ENCODE data around the gene FEM1C. TPM values are rescaled to one million over a fixed set of nuclear protein-coding genes. Genes with fewer than 3 reads are reported as not detected.

Gene FEM1C
- total RNA-seq, 1 donor from 2014 or later = 20.1 TPM

DNA sequence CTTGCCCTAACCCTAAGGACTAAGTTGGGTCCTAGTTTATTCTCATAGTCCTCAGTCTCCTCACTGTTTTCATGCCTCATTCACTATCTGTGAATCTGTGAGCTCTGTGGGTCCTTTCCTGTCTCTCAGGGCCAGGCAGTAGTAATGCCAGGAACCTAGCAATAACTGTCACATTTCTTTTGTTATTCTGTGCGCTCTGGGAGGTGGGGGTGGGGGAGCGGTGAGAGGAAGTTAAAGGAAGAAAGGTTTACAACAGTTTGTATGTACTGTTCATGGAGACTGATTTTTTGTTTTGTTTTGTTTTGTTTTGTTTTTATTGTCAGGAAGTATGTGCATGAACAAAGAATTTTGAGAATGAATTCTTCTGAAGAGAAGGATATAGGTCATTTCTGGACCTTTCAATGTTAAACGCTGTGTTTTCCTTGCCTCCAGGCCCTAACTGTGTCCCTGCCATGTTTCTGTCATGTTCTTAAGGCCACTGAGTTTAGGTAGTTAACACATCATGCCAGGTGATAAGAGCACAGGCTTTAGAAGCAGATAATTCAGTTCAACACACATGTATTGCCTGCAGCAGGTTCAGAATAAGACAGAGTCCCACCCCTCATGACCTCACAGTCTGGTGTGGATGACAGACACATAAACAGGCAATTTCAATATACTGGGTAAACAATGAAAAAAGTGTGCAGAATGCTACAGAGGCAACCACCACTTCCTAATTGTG, 13.3 kb upstream of the FEM1C start:
- no peak for DNase-seq (ENCODE audit: low read depth, low spot score)

DNA sequence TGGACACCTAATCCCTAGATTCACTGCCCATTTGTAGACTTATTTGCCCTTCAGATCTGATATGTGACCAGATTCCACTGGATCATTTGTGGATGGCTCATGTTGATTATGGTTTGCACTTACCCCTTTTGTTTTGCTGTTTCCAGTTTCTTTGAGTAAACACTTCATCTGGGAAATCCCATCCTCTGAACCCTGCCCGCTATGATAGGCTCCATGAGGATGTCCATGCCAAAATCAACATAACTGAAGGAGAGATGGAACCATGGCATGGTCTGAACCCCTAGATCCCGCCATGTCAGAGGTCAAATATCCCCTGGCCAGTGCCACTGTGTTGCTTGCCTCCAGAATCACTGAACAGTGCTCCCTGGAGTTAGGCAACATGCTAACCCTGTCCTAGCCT, 11.7 kb upstream of the FEM1C start:
- no peak for DNase-seq (ENCODE audit: low read depth, low spot score)

GRCh38 chr5:115555084-115555633, 10.6 kb upstream of the FEM1C start:
- no peak for DNase-seq (ENCODE audit: low read depth, low spot score)

DNA sequence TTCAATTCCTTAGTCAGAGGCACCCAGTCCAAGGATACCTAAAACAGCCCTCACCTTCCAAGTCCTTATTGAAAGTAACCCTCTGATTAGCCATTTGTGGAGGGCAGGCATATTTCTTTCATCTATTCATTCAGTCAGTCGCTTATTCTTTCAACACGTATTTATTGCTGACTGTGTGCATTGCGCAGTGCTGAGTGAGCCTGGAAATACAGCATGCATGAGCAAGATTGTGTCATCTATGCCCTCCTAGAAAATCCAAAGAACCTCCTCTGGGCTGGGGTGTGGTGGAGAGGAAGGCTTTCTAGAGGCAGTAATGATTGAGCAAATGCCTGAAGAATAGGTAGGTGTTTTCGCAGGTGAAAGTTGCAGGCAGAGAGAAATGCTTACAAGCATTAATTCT, 8.5 kb upstream of the FEM1C start:
- no peak for DNase-seq (ENCODE audit: low read depth, low spot score)

GRCh38 chr5:115551415-115551814, 6.8 kb upstream of the FEM1C start:
- DNase-seq (ENCODE audit: low read depth, low spot score) = no peak

GRCh38 chr5:115549154-115549553, 4.6 kb upstream of the FEM1C start:
- no peak for DNase-seq (ENCODE audit: low read depth, low spot score)

- DNase-seq (ENCODE audit: low read depth, low spot score) = no peak
Observed at GRCh38 chr5:115548683-115549082, 4.1 kb upstream of the FEM1C start.

DNA sequence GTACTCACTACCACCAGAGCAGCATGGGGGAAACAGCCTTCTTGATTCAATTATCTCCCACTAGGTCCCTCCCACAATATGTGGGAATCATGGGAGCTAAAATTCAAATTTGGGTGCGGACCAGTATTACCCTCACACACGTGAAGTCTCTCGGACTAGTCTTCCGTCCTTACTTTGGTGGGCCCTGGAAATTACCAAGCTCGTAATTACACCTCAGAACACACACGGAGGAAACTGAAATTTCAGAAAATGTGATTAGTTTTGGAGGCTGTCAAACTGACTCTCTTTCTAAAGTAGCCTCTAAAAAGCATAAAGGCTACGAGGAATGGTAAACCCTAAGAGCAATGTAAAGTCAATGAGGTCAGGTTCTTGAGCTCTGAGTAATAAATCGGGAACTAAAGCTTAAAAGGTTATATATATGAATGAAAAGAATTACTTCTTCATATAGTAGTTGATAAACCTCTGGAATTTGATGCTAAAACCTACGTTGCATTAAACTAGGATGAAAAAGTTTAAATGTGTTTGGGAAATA, 842 bp upstream of the FEM1C start:
- DNase-seq (ENCODE audit: low read depth, low spot score) = no peak

- no peak for DNase-seq (ENCODE audit: low read depth, low spot score)
Observed at GRCh38 chr5:115544043-115544435, 536 bp downstream of the FEM1C start.

DNA sequence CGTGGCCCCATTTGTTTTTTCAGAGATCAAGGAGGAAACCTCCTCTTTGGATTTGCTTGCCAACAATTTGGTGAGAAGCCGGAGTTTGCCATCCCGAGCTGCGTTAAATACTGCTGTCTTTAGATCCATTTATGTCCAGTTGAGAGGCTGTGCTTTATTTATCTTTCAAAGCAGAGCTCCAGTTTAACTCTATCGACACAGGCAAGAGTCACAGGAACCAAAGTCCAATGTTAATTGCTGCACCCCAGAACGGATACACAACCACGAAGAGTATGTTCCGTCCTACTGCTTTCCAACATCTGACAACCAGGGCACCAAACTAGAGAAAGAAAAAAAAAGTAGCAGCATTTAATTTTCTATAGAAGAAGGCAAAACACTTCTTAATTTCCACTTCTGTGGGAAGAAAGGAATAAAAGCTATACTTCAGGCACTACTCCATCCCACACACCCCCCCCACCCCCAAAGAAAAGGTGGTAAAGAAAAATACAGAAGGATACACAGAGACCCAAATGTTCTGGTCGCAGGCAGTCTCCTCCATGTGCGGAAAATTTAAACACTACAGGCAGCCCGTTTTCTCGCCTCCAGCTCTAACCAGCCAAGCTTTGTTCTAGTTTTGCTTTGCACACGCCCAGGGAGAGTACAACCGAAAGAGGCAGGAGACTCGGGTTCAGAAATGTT, 1.1 kb downstream of the FEM1C start:
- no peak for DNase-seq (ENCODE audit: low read depth, low spot score)

GRCh38 chr5:115542651-115543364, 1.8 kb downstream of the FEM1C start:
- DNase-seq (ENCODE audit: low read depth, low spot score) = no peak

GRCh38 chr5:115542086-115542485, 2.5 kb downstream of the FEM1C start:
- no peak for DNase-seq (ENCODE audit: low read depth, low spot score)

DNA sequence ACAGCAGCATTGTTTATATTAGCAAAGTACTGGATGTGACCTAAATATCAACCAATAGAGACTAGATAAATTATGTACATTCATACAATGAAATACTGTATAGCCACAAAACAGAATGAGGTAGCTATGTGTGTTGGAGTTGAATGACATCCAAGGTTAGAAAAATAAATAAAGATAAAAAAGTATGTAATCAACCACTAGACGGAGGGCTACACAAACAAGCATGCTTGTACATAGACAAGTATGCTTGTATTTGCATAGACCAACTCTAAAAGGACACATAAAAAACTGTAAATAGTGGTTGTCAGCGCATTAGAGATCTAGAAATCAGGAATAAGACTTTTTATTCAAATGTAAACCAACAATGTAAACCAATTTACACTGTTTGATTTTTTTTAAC, 3.0 kb downstream of the FEM1C start:
- DNase-seq (ENCODE audit: low read depth, low spot score) = no peak

- no peak for DNase-seq (ENCODE audit: low read depth, low spot score)
Observed at GRCh38 chr5:115535479-115536035, 9.0 kb downstream of the FEM1C start.

DNA sequence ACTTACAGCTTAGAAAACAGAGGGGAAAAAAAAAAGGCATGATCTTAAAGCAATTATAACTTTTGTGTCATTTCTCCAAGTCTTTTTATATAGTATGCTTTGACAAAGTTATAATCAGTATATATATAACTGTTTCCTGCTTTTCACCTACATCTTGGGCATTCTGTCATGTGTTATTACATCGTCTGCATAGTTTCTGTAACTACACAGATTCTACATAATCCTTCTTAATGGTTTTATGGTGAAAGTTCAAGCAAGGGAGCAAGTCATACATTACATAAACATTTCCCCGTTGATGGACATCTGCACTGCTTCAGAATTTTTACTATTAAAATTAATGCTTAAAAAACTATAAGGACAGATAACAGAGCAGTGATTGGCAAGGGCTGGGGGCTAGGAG, 12.1 kb downstream of the FEM1C start:
- no peak for DNase-seq (ENCODE audit: low read depth, low spot score)

DNA sequence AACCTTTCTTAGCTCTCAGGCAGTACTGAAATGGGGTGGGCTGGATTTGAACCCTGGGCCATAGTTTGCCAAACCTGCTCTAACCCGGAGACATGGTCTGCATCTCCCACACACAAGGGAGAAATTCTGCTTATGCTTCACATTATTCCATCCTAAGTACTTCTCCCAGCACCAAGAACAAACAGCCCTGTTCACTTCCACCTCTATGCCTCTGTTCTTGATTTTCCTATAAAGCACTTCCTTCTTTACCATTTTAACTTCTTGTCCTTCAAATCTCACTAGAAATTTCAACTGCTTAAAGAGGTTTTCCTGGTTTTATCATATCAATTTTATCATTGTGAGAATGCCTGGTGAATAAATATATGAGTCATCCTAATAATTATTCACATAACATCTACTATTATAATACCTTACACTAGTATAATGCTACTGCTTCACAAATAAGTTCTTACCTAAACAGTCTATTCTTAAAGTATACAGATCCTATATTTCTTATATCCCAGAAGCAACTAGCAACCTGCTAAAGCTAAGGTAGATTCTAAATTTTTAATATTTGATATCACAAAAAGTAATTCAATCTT, 12.7 kb downstream of the FEM1C start:
- no peak for DNase-seq (ENCODE audit: low read depth, low spot score)

DNA sequence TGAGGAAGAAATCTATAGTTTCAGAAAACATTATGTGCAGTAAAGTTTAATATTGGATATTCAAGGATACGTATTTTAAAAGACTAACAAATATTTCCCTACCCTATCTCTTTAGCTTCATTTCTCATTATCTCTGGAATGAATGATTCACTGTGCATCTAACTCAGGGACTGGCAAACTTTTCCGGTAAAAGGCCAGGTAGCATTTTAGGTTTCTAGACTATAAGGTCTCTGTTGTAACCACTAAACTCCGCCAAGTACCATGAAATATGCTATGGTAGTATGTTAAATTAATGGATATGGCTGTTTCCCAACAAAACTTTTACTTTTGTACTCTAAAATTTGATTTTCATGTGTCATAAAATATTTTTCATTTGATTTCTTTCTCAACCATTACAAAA, 13.2 kb downstream of the FEM1C start:
- no peak for DNase-seq (ENCODE audit: low read depth, low spot score)

GRCh38 chr5:115530426-115530825, 14.1 kb downstream of the FEM1C start:
- DNase-seq (ENCODE audit: low read depth, low spot score) = no peak

DNA sequence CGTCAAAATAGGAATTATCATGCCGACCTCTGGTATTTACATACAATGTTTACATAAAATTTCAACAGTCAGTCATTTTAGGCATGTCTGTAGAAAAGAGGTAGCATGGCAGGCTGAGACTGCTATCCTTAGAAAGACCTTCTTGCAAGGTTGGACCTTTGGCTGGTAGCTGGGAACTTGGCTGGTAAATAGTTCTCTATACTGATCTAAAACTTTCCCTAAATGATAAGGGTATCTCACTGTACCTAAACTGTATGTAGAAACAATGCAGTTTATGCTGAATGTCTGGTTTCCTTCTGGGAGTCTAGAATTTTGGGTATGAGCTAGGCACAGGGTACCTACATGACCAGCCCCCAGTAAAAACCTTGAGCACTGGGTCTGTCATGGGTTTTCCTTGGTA, 18.0 kb downstream of the FEM1C start:
- DNase-seq (ENCODE audit: low read depth, low spot score) = no peak

- DNase-seq (ENCODE audit: low read depth, low spot score) = no peak
Observed at GRCh38 chr5:115524199-115524847, 20.3 kb downstream of the FEM1C start.
